ENCODE data around the gene PDHA1.

- TF ChIP-seq CTCF (IDR thresholded peaks at IDR 0.05; ENCODE audit: low read depth, low read length, poor library complexity, severe bottlenecking) (no peak), EZH2phosphoT487 (IDR thresholded peaks at IDR 0.05; ENCODE audit: borderline replicate concordance, low read length) (no peak)
Measured at GRCh38 chrX:19368576-19368975, 24.8 kb downstream of the PDHA1 start.
